GM23338 (cell line): ENCODE results near the gene TMEM131L. TPM values are rescaled to one million over a fixed set of nuclear protein-coding genes. Genes with fewer than 3 reads are reported as not detected.

Source experiments
- ATAC-seq: fragments of 200-7000 bp; cut with Tn5 transposase; 3 replicates; pipeline ENCODE4 v1.9.1; 2020
- DNase-seq: peaks from one replicate; pipeline ENCODE4 v3.0.0-alpha.2; 2015; ENCODE audit warnings: low spot score
- H2AFZ ChIP-seq: fragments of 200-600 bp; sonication (generic); 2 replicates; pipeline ENCODE4 v1.8.0; 2016; ENCODE audit warnings: antibody characterized with exemption, mild to moderate bottlenecking, moderate library complexity
- H3F3A ChIP-seq: fragments of 200-600 bp; sonication (generic); replicated peaks from 2 replicates; pipeline ENCODE4 v1.8.0; 2017; ENCODE audit warnings: antibody characterized with exemption, mixed run types, low read depth
- H3K27ac ChIP-seq: fragments of 200-600 bp; sonication (generic); 2 replicates; pipeline ENCODE4 v1.6.1; 2016; ENCODE audit warnings: low read depth
- H3K27me3 ChIP-seq: fragments of 200-600 bp; sonication (generic); 2 replicates; pipeline ENCODE4 v1.8.0; 2016; ENCODE audit warnings: mild to moderate bottlenecking, mixed run types, moderate library complexity; ENCODE audit not compliant: insufficient read depth
- H3K36me3 ChIP-seq: fragments of 200-600 bp; sonication (generic); 2 replicates; pipeline ENCODE4 v1.8.0; 2016; ENCODE audit warnings: mild to moderate bottlenecking; ENCODE audit not compliant: insufficient read depth
- H3K4me1 ChIP-seq: fragments of 200-600 bp; sonication (generic); 2 replicates; pipeline ENCODE4 v1.8.0; 2016; ENCODE audit warnings: mild to moderate bottlenecking, moderate library complexity; ENCODE audit not compliant: insufficient read depth
- H3K4me2 ChIP-seq: fragments of 200-600 bp; sonication (generic); 2 replicates; pipeline ENCODE4 v1.7.1; 2017; ENCODE audit warnings: mixed run types
- H3K4me3 ChIP-seq: fragments of 200-600 bp; sonication (generic); 2 replicates; pipeline ENCODE4 v1.6.1; 2016; ENCODE audit warnings: mixed run types
- H3K79me2 ChIP-seq: fragments of 200-600 bp; sonication (generic); replicated peaks from 2 replicates; pipeline ENCODE4 v1.8.0; 2017; ENCODE audit warnings: mild to moderate bottlenecking; ENCODE audit not compliant: insufficient read depth
- H3K9me2 ChIP-seq: fragments of 200-600 bp; sonication (generic); 2 replicates; pipeline ENCODE4 v1.8.0; 2017; ENCODE audit not compliant: insufficient read depth
- H4K20me1 ChIP-seq: fragments of 200-600 bp; sonication (generic); replicated peaks from 2 replicates; pipeline ENCODE4 v1.8.0; 2017; ENCODE audit warnings: mild to moderate bottlenecking; ENCODE audit not compliant: insufficient read depth
- H3K27ac Mint-ChIP-seq: 2 replicates; pipeline ENCODE4 v1.8.0; 2020; ENCODE audit warnings: inconsistent platforms, mild to moderate bottlenecking, moderate library complexity, mixed read lengths
- H3K27me3 Mint-ChIP-seq: 3 replicates; pipeline ENCODE4 v1.8.0; 2022; ENCODE audit warnings: low read depth, mild to moderate bottlenecking, moderate library complexity, mixed read lengths, inconsistent platforms; ENCODE audit not compliant: insufficient read depth, poor library complexity
- H3K36me3 Mint-ChIP-seq: 3 replicates; pipeline ENCODE4 v1.8.0; 2021; ENCODE audit warnings: low read depth, mild to moderate bottlenecking, inconsistent platforms, moderate library complexity, mixed read lengths
- H3K4me1 Mint-ChIP-seq: 3 replicates; pipeline ENCODE4 v1.8.0; 2020; ENCODE audit warnings: mild to moderate bottlenecking, inconsistent platforms, mixed read lengths
- H3K4me3 Mint-ChIP-seq: 3 replicates; pipeline ENCODE4 v1.8.0; 2021; ENCODE audit warnings: moderate library complexity, mild to moderate bottlenecking, inconsistent platforms, mixed read lengths
- H3K9me3 Mint-ChIP-seq: 3 replicates; pipeline ENCODE4 v1.8.0; 2020; ENCODE audit warnings: moderate library complexity, mild to moderate bottlenecking, inconsistent platforms, mixed read lengths
- CREB1 ChIP-seq: fragments of 250-450 bp; sonication (Bioruptor Pico); IDR thresholded peaks from 2 replicates; pipeline ENCODE4 v1.5.0; 2020; ENCODE audit warnings: low read depth, mild to moderate bottlenecking, moderate library complexity
- EZH2 ChIP-seq: fragments of 200-600 bp; sonication (generic); IDR thresholded peaks from one replicate; pipeline ENCODE4 v1.8.0; 2017; ENCODE audit warnings: antibody characterized with exemption, mild to moderate bottlenecking, low read depth; ENCODE audit not compliant: unreplicated experiment
- EZH2phosphoT487 ChIP-seq: fragments of 200-600 bp; sonication (generic); IDR thresholded peaks from one replicate; pipeline ENCODE4 v1.8.1; 2018; ENCODE audit warnings: antibody characterized with exemption; ENCODE audit not compliant: unreplicated experiment
- JUNB ChIP-seq: IDR thresholded peaks from one replicate; pipeline ENCODE4 v1.6.1; 2016; ENCODE audit warnings: antibody characterized with exemption; ENCODE audit not compliant: unreplicated experiment
- NANOG ChIP-seq: IDR thresholded peaks from 2 replicates; pipeline ENCODE4 v1.6.1; 2016; ENCODE audit warnings: antibody characterized with exemption, borderline replicate concordance
- STAT1 ChIP-seq: IDR thresholded peaks from one replicate; pipeline ENCODE4 v1.6.1; 2016; ENCODE audit warnings: antibody characterized with exemption; ENCODE audit not compliant: unreplicated experiment
- ZNF114 ChIP-seq: fragments of 250-450 bp; sonication (Bioruptor Pico); IDR thresholded peaks from 2 replicates; pipeline ENCODE4 v1.5.0; 2020; ENCODE audit warnings: mild to moderate bottlenecking, moderate library complexity
- ZNF331 ChIP-seq: fragments of 250-450 bp; sonication (Bioruptor Pico); IDR thresholded peaks from 2 replicates; pipeline ENCODE4 v1.5.0; 2020; ENCODE audit warnings: low read depth, mild to moderate bottlenecking, moderate library complexity
- polyA plus RNA-seq: library from polyadenylated mRNA; unstranded; fragments of >200 nt; fragmentation: Nextera tagmentation; extraction: Ambion mirVana; gene quantifications from 2 replicates; pipeline ENCODE4 v1.2.1, GENCODE V29; 2016
- total RNA-seq: library from RNA; depleted of rRNA; stranded (reverse); fragments of >200 nt; shearing (Covaris generic); gene quantifications from 2 replicates; pipeline ENCODE4 v1.2.3, GENCODE V29; 2014
- TF ChIP-seq, protein P1 (sequence below): IDR thresholded peaks from one replicate; pipeline ENCODE4 v1.6.1; 2018; ENCODE audit warnings: antibody characterized with exemption; ENCODE audit not compliant: unreplicated experiment
- TF ChIP-seq, protein P2 (sequence below): fragments of 250-450 bp; sonication (Bioruptor Pico); IDR thresholded peaks from 2 replicates; pipeline ENCODE4 v1.5.0; 2020; ENCODE audit warnings: mild to moderate bottlenecking, moderate library complexity
- TF ChIP-seq, protein P3 (sequence below), 2 experiments: fragments of 200-600 bp in 1 of 2; sonication (generic) in 1 of 2; conservative IDR thresholded peaks; 2 replicates each; pipeline versions ENCODE4 v1.5.1 to v1.6.1; 2016 to 2017; ENCODE audit warnings: antibody characterized with exemption in 2 of 2, low read depth in 2 of 2, mild to moderate bottlenecking in 2 of 2, moderate library complexity in 1 of 2

The TMEM131L gene
- total and polyA plus RNA-seq, 2 experiments from 2014 or later: 11.1 to 32.2 TPM

DNA sequence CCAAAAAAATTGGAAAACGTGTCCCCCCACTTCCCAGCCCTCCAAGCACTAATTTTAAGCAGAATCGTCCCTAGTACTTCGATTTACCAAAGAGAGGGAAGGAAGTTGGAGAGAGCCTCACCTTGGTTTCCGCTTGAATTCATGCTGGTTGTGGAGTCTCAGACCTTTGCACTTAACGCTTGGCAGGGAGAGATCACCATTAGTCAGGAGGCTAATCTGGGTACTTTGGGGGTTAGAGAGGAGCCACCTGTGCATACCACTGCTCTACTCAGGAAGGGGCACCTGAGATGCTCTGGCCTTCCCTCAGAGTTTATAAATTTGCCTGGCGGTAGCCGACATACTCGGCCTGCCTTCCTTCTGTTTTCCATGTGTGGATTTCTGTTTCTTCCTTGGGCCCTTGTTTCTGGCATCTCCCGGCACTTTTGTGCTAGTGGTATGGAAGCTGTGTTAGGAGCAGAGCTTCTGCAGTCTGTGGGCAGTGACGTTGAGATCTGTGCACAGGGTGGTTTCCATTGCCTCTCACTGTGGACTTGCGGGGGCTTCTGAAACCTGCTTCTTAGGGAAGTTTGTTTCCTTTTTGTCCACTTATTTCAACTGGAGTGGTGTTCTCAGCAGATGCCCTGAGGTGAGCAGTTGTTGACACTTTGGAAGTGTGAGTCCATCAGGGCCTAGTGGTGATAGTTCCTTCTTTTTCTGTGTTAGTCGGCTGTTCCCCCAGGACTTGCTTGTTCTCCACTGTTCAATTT lies 104.2 kb downstream of the TMEM131L start (continued):
- no peak for TF ChIP-seq EZH2phosphoT487
- no peak for TF ChIP-seq NANOG
- TF ChIP-seq JUNB: no peak

DNA sequence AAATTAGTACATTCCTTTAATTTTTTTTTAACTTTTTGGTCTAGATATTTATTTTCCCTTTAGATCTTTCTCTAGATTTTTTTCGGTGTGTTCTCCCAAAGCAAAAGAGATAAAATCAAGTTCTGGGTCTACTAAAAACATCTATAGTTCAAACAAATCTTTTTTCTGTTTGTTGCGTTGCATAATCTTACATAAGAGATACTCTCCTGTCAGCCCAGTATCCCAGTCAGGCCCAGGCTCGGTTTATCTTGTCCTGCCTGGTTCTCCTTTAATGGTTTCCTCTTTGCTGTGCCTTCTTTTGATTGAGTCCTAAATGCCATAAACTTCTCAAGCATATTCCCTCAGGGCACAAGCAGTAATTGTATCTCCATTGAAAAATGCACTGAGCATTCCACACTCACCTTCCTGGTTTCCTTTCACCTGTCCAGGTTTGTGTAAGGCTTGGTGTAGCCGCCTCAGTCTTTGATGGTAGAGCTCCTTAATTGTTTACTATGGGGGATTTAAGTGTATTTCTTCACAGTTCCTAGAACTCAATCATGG lies 104.9 kb downstream of the TMEM131L start:
- H3K36me3 ChIP-seq: no peaks in the 10 kb centered on the region
- peaks cover 9% of the 10 kb centered on the region; the same call in 1 of the 2 replicates for H4K20me1 ChIP-seq
- Mint-ChIP-seq H3K4me3 (no peak overlapping the region), H3K4me1 (peaks cover 14% of the 10 kb centered on the region; the same call in 2 of the 3 replicates), H3K36me3 (peaks cover 11% of the 10 kb centered on the region), H3K27ac (no peak overlapping the region), H3K27me3 (peaks cover 5% of the 10 kb centered on the region), H3K9me3 (no peaks in the 10 kb centered on the region)
- H3K4me3 ChIP-seq: no peak overlapping the region
- DNase-seq: no peak
- H3K27me3 ChIP-seq: no peaks in the 10 kb centered on the region
- no peaks in the 10 kb centered on the region for H3F3A ChIP-seq
- no peak overlapping the region for H3K27ac ChIP-seq
- no peaks in the 10 kb centered on the region for H3K9me2 ChIP-seq
- no peak overlapping the region for H3K4me2 ChIP-seq
- H2AFZ ChIP-seq: no peak overlapping the region
- no peaks in the 10 kb centered on the region; the same call in 1 of the 2 replicates for H3K79me2 ChIP-seq
- ATAC-seq: no peak
- peaks cover 4% of the 10 kb centered on the region; the same call in 1 of the 2 replicates for H3K4me1 ChIP-seq
- TF ChIP-seq STAT1 (no peak), CREB1 (CRISPR knock-in tag) (no peak), JUNB (no peak), EZH2phosphoT487 (no peak), ZNF331 (no peak), EZH2 (no peak), ZNF114 (CRISPR knock-in tag) (no peak)
- TF ChIP-seq, protein P1, sequence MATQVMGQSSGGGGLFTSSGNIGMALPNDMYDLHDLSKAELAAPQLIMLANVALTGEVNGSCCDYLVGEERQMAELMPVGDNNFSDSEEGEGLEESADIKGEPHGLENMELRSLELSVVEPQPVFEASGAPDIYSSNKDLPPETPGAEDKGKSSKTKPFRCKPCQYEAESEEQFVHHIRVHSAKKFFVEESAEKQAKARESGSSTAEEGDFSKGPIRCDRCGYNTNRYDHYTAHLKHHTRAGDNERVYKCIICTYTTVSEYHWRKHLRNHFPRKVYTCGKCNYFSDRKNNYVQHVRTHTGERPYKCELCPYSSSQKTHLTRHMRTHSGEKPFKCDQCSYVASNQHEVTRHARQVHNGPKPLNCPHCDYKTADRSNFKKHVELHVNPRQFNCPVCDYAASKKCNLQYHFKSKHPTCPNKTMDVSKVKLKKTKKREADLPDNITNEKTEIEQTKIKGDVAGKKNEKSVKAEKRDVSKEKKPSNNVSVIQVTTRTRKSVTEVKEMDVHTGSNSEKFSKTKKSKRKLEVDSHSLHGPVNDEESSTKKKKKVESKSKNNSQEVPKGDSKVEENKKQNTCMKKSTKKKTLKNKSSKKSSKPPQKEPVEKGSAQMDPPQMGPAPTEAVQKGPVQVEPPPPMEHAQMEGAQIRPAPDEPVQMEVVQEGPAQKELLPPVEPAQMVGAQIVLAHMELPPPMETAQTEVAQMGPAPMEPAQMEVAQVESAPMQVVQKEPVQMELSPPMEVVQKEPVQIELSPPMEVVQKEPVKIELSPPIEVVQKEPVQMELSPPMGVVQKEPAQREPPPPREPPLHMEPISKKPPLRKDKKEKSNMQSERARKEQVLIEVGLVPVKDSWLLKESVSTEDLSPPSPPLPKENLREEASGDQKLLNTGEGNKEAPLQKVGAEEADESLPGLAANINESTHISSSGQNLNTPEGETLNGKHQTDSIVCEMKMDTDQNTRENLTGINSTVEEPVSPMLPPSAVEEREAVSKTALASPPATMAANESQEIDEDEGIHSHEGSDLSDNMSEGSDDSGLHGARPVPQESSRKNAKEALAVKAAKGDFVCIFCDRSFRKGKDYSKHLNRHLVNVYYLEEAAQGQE: no peak
- TF ChIP-seq, protein P2, sequence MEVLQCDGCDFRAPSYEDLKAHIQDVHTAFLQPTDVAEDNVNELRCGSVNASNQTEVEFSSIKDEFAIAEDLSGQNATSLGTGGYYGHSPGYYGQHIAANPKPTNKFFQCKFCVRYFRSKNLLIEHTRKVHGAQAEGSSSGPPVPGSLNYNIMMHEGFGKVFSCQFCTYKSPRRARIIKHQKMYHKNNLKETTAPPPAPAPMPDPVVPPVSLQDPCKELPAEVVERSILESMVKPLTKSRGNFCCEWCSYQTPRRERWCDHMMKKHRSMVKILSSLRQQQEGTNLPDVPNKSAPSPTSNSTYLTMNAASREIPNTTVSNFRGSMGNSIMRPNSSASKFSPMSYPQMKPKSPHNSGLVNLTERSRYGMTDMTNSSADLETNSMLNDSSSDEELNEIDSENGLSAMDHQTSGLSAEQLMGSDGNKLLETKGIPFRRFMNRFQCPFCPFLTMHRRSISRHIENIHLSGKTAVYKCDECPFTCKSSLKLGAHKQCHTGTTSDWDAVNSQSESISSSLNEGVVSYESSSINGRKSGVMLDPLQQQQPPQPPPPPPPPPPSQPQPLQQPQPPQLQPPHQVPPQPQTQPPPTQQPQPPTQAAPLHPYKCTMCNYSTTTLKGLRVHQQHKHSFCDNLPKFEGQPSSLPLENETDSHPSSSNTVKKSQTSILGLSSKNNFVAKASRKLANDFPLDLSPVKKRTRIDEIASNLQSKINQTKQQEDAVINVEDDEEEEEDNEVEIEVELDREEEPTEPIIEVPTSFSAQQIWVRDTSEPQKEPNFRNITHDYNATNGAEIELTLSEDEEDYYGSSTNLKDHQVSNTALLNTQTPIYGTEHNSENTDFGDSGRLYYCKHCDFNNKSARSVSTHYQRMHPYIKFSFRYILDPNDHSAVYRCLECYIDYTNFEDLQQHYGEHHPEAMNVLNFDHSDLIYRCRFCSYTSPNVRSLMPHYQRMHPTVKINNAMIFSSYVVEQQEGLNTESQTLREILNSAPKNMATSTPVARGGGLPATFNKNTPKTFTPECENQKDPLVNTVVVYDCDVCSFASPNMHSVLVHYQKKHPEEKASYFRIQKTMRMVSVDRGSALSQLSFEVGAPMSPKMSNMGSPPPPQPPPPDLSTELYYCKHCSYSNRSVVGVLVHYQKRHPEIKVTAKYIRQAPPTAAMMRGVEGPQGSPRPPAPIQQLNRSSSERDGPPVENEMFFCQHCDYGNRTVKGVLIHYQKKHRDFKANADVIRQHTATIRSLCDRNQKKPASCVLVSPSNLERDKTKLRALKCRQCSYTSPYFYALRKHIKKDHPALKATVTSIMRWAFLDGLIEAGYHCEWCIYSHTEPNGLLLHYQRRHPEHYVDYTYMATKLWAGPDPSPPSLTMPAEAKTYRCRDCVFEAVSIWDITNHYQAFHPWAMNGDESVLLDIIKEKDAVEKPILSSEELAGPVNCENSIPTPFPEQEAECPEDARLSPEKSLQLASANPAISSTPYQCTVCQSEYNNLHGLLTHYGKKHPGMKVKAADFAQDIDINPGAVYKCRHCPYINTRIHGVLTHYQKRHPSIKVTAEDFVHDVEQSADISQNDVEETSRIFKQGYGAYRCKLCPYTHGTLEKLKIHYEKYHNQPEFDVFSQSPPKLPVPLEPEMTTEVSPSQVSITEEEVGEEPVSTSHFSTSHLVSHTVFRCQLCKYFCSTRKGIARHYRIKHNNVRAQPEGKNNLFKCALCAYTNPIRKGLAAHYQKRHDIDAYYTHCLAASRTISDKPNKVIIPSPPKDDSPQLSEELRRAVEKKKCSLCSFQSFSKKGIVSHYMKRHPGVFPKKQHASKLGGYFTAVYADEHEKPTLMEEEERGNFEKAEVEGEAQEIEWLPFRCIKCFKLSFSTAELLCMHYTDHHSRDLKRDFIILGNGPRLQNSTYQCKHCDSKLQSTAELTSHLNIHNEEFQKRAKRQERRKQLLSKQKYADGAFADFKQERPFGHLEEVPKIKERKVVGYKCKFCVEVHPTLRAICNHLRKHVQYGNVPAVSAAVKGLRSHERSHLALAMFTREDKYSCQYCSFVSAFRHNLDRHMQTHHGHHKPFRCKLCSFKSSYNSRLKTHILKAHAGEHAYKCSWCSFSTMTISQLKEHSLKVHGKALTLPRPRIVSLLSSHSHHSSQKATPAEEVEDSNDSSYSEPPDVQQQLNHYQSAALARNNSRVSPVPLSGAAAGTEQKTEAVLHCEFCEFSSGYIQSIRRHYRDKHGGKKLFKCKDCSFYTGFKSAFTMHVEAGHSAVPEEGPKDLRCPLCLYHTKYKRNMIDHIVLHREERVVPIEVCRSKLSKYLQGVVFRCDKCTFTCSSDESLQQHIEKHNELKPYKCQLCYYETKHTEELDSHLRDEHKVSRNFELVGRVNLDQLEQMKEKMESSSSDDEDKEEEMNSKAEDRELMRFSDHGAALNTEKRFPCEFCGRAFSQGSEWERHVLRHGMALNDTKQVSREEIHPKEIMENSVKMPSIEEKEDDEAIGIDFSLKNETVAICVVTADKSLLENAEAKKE: no peak
- TF ChIP-seq, protein P3, sequence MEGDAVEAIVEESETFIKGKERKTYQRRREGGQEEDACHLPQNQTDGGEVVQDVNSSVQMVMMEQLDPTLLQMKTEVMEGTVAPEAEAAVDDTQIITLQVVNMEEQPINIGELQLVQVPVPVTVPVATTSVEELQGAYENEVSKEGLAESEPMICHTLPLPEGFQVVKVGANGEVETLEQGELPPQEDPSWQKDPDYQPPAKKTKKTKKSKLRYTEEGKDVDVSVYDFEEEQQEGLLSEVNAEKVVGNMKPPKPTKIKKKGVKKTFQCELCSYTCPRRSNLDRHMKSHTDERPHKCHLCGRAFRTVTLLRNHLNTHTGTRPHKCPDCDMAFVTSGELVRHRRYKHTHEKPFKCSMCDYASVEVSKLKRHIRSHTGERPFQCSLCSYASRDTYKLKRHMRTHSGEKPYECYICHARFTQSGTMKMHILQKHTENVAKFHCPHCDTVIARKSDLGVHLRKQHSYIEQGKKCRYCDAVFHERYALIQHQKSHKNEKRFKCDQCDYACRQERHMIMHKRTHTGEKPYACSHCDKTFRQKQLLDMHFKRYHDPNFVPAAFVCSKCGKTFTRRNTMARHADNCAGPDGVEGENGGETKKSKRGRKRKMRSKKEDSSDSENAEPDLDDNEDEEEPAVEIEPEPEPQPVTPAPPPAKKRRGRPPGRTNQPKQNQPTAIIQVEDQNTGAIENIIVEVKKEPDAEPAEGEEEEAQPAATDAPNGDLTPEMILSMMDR (conservative IDR thresholded peaks at IDR 0.05; ENCODE audit: low read depth in 2 of 2): no peak
